Lower leg skin (tissue), 3 donors: Measurements from ENCODE around the gene TCL1A.

Experiments used
- POLR2A ChIP-seq, 2 donors: fragments of 450-650 bp; IDR thresholded peaks; one replicate each; pipeline ENCODE4 v1.6.1; 2016 to 2017; ENCODE audit warnings: antibody characterized with exemption in 2 of 2, mild to moderate bottlenecking in 1 of 2, moderate library complexity in 1 of 2
- TF ChIP-seq, protein P1 (sequence below), 3 donors: fragments of 450-650 bp; IDR thresholded peaks; one replicate each; pipeline ENCODE4 v1.5.1; 2016; ENCODE audit warnings: antibody characterized with exemption in 3 of 3, mild to moderate bottlenecking in 3 of 3, moderate library complexity in 2 of 3

DNA sequence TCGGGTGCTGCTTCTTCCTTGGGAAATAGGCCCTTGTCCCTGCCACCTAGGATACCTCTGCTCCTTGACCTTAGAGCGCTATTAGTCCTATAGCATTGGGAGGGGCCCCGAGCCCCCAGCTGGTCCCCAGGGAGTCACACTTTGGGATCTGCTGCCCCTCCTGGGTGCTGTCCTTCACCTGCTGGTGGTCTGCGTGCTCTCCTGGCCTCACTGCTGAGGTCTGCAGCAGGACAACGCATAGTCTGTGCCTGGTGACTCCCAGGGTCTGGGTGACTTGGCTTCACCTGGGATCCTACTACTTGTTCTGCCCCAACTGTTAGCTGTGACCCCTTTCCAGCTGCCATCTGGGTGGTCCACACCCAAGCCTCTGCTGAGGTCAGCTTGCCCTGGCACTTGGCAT is 18.9 kb downstream of the TCL1A start:
- TF ChIP-seq POLR2A (IDR thresholded peaks at IDR 0.05) = no peak
- TF ChIP-seq, protein P1, sequence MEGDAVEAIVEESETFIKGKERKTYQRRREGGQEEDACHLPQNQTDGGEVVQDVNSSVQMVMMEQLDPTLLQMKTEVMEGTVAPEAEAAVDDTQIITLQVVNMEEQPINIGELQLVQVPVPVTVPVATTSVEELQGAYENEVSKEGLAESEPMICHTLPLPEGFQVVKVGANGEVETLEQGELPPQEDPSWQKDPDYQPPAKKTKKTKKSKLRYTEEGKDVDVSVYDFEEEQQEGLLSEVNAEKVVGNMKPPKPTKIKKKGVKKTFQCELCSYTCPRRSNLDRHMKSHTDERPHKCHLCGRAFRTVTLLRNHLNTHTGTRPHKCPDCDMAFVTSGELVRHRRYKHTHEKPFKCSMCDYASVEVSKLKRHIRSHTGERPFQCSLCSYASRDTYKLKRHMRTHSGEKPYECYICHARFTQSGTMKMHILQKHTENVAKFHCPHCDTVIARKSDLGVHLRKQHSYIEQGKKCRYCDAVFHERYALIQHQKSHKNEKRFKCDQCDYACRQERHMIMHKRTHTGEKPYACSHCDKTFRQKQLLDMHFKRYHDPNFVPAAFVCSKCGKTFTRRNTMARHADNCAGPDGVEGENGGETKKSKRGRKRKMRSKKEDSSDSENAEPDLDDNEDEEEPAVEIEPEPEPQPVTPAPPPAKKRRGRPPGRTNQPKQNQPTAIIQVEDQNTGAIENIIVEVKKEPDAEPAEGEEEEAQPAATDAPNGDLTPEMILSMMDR (IDR thresholded peaks at IDR 0.05) = no peak
